Right ventricle myocardium inferior (tissue), 1 donor: ENCODE results near the gene LRRC71. TPM values are rescaled to one million over a fixed set of nuclear protein-coding genes. Genes with fewer than 3 reads are reported as not detected.

ENCODE experiments used
- ATAC-seq: fragments of 200-7000 bp; cut with Tn5 transposase; one replicate; pipeline ENCODE4 v1.9.1; 2020; ENCODE audit warnings: mild to moderate bottlenecking, moderate library complexity
- DNase-seq: peaks from one replicate; pipeline ENCODE4 v3.0.0; 2021; ENCODE audit errors: missing footprints
- intact Hi-C: fragments of 100-400 bp; cut with DNase I; formaldehyde crosslinking; loops from one replicate; pipeline ENCODE4 v1.11.0; 2022
- total RNA-seq: library from RNA; stranded (reverse); fragmentation: NEBNext Ultra II Directional; extraction: Animal tissue kit (Norgen Biotek cat#: 25700); gene quantifications from one replicate; pipeline ENCODE4 v1.2.1, GENCODE V29; 2021
- donor health status: DM: no; HTN: yes; CAD: no; lungs with severe emphysema.

The LRRC71 gene
- total RNA-seq, 1 donor from 2014 or later, result not detected

DNA sequence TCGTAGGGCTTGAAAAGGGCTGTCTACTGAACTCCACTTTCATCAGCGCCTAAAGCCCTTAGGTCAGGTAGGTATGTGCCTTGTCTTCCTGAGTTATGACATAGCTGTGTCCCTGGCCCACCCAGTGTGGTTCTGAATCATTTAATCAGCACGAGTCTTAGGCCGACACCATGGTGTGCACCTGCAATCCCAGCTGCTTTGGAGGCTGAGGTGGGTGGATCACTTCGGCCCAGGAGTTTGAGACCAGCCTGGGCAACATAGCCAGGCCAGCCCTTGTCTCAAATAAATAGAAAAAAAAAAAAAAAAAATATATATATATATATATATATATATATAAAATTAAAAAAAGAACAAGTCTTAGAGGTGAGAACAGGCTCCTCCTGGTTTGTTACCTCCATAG, 15.8 kb downstream of the LRRC71 start:
- ATAC-seq, result no peak
- no peak for DNase-seq
- intact Hi-C loops, result no loop called here

DNA sequence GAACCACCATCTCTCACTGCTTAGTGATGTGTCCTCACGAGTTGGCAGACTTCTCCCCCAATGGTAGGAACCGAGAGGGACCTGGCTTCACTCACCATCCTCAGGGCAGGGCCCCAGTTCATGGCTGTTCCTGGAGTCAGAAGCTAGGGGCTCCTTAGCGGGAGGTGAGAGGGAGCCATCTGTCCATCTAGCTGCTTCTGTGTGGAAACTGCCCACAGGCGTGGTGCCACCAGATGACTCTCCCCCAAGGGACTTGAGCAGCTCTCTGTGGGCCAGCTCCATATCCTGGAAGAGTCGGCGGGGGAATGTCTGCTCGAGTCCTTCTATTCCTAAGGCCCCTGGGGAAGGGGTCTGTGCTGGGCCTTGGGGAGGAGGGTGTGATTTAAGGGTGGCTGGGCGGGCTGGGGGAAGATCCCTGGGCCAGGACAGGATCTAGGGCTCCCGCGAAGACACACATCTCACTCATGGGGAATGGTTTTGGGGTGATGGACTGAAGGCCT, 16.3 kb downstream of the LRRC71 start:
- no peak for DNase-seq
- intact Hi-C loops, result no loop called here

DNA sequence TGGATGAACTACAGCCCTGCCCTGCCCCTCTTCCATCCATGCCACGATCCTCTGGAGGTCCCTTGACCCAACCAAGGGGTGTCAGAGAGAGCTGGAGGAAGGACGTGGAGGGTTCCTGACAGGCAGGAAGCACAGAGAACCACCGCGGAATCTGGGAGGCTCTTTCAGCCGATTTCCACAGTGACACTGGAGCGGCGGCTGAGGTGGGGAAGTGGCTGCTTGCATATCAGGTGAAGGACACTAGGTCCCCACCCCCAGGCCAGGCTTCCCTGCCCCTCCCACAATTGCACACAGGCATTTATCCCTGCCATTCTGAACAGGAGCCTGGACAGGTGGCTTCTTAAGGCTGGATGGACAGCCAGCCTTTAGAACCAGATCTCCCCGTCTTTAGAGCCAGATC, 17.5 kb downstream of the LRRC71 start:
- DNase-seq (no peak), ATAC-seq (no peak)
- intact Hi-C loops, result no loop called here

More for the DNA sequence above, 16.3 kb downstream of the LRRC71 start:
- ATAC-seq, result no peak

DNA sequence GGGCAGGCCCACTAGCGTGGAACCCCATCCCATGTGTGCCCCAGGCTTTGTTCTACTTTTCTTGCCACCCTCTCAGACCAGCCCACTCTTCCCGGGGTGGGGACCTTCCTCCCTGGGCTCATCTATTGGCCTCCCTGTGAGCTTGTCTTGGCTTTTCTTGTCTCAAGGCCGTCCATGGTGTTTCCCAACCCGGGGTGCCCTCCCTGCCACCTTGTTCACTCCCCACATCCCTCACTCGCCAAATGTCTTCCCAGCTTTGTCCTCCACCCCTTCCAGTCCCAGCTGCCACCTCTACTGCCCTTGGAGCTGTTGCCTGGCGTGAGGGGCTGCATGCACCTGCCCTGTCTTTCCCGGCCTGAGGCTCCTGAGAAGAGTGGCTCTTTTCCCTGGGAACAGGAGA, 18.4 kb downstream of the LRRC71 start:
- intact Hi-C loops, result no loop called here
- DNase-seq (no peak), ATAC-seq (no peak)

DNA sequence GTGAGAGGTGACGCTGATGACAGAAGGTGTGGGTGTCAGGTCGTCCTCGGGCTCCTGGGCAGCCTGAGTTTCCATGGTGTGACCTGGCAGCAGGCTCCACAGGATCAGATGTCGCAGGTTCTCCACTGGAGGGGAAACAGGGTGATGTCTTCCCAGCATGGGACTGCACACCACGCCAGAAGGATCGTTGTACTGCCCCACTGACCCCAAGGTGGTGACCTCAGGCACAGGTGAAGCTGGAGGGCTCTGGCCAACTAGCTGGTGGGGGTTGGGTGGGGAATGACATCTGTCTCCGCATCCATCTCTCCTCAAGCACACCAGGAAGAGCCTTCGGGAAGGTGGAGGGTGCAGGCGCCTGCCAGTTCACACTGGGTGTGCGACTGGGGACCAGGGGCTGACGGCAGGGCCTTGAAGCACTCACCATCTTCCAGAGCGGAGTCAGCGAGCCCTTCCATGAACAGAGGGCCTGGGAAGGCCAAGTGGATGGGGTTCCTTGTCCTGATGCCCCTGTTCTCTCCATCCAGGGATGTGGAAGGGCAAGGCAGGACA, 19.4 kb downstream of the LRRC71 start:
- ATAC-seq, result no peak
- intact Hi-C loops, result no loop called here
- no peak for DNase-seq

DNA sequence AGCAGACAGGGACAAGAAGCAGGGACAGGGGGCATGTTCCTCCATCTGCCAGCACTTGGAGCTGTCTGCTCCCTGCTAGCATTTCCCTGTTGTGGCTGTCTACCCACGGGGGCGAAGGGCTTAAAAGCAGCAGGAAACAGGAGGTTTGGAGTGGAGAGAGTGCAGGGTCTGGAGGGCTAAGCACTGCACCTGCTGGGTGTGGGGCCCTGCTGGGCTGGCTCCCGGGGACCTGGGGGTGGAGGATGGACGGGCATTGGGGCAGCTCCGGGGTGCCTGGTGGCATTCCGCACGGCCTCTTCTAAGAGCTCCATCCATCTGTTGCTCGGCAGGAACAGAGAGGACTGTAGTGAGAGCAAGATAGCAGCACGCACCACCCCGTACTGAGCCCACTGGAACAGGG, 21.2 kb downstream of the LRRC71 start:
- no peak for ATAC-seq
- intact Hi-C loops, result no loop called here

DNA sequence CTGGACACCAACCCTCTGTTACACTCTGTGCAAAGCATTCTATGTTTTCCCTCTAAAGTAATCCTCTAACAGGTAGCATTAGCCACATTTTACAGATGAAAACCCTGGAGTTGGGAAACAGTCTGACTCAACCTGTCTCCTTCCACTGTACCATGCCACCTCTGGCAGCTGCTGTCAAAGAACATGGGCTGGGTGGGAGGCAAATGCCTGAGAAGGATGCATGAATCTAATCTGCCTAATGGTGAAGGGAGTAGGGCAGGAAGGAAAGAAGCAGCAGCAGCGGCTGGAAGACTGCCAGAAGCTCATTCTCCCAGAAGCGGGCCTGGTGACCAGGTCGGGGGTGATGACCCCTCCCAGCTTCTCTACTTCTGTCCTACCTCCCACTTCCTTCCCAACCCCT, 21.7 kb downstream of the LRRC71 start:
- no peak for DNase-seq
- intact Hi-C loops, result no loop called here
- no peak for ATAC-seq

More for the DNA sequence above, 21.2 kb downstream of the LRRC71 start:
- DNase-seq, result no peak

DNA sequence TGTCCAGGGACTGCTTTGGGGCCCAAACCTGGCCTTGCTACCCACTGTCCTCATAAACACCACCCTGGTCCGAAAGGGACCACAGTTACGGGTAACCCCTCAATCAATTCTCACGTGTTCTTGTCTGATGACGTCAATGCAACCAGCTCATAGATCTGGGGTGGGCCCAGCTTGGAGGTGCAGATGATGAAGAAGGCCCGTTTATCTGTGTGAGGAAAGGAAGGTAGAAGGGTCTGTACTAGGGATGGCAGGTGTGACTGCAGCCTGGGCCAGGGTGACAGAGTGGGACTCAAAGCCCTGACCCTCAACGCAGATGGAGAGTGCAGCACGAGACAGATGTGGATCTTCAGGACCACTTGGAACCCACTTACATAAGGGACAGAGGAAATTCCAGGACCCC, 22.1 kb downstream of the LRRC71 start:
- ATAC-seq, result no peak
- no peak for DNase-seq
- intact Hi-C loops, result no loop called here

DNA sequence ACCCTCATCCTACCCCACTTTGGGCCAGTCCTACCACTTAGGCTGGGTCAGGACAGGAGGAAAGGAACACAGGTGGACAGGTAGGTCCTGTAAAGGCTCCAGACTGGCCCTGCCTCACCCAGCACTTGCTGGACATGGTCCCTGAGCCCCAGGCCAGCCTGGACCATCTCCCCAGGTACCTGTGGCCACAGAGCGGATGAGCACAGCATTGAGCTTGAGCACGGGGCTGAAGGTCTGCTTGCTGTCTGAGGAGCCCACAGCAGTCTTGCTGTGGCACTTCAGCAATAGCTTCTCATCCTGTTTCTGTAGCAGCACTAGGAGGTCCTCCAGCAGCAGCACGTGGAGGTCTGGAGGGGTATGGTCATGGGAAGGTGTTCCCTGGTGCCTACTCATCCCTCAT, 23.3 kb downstream of the LRRC71 start:
- intact Hi-C loops, result no loop called here
- no peak for ATAC-seq
- no peak for DNase-seq

DNA sequence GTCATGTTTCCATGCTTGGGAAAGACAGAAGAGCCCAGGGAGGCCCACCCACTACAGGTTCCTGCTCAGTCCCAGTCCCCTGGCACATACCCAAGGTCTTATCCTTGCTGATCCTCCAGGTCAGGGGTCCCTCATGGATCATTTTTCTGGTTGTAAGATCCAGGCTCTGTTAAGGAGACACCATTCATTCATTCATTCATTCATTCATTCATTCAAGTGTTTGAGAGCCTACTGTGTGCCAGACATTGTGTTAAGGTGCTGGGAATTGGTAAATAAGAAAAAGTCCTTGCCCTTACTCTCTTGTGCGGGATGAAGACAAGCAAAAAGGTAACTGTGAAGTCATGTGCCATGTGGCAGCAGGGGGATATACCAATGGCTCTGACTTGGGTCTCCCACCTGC, 23.8 kb downstream of the LRRC71 start:
- ATAC-seq (no peak), DNase-seq (no peak)
- intact Hi-C loops, result no loop called here

DNA sequence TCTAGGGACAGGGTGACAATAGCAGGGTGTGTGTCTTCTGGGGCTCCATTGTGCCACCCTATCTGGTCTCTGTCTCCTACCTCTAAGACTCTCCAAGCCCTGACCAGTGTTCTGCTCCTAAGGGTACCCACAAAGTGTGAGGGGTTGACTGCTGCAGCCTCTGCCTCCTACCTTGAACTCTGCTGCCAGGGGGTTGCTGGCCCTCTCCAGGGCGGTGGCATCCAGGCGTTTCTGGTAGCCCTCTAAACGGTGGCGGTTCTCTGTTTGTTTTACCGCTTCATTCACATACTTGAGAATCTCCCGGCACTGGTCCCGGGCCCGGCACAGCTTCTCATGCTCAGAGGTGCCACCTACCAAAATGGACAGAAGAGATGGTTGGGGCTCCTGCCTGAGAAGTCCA, 24.4 kb downstream of the LRRC71 start:
- intact Hi-C loops, result no loop called here
- DNase-seq (no peak), ATAC-seq (no peak)

DNA sequence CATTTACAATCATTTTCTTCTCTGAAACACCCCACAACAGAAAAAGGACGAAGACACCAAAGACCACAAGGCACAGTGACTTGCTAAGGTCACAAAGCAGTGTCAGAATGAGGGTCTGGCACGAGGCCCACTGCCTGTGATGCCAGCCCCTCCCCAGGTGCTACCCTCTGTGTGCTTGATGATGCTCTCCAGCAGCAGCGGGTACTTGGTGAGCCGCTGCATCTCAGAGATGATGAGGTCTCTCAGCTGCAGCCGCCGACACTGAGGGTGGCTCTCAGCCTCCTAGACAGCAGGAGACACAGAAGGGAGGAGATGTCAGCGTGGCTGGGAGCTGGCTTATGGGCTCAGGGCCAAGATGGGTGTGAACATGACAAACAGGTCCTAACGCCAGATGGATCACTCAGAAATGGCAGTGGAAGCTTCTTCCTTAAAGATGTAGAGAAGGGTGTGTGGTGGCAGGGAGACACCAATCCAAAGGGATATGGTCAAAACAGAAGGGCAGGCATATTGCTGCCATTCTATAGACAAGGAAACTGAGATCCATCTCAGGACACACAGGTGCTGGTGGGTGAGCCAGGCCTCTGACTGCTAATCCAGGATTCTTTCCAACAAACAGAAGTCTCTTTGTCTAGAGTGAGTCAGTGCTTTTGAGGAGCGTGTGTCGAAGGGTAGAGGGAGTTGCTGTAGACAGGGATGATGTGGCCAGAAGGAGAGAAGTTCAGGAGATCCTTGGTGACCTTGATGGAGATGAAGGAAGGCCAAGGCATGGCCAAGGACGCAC, 25.6 kb downstream of the LRRC71 start:
- DNase-seq (no peak), ATAC-seq (no peak)
- intact Hi-C loops, result no loop called here

DNA sequence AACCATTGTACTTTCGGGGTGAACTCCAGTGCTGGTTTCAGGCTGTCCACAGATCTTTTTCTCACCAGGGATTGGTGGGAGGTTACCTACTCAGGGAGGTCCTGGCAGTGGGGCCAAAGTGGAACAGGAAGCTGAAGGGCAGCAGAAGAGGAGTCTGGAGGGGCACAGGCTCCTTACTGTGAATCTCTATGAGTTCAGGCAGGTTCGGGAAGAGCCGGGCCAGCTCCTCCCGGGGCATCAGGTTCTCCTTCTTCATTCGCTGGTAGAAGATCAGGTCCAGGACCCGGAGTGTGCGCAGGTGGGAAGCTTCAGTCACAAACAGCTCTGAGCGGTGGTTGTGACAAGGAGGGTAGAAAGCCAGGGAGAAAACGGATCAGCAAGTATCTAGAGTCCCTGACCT, 26.7 kb downstream of the LRRC71 start:
- ATAC-seq, result no peak
- intact Hi-C loops, result no loop called here
- no peak for DNase-seq

DNA sequence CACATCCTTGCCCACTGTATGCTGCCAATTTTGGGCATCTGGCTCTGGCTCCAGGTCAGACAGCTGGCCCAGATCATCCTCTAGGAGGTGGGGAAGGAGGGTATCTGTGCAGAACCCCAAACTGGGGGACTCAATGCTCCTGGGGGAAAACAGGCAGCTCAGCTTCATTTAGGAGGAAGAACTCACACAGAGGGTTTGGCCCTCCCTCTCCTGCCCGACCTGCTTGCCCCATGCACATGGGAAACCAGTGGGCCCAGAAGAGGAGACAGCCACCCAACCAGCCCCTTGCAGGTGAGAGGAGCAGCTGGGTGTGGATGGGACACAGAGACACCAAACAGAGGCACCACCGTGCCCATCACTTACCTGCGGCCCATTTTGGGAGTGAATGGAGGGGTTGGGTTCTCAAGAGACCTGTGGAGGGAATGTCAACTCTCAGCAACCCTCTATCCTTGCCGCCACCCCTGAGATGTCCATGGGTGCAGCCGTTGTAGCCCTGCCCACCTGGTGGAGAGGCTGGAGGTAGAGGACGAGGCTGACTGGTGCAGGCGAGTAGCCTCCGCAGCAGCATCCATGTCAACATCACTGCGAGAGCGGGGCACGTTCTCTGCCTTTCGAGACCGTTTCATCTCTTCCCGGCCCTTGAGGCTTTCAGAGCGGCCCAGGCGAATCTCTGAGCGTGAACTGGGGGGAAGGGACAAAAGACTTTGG, 27.5 kb downstream of the LRRC71 start:
- no peak for DNase-seq
- intact Hi-C loops, result no loop called here
- no peak for ATAC-seq

DNA sequence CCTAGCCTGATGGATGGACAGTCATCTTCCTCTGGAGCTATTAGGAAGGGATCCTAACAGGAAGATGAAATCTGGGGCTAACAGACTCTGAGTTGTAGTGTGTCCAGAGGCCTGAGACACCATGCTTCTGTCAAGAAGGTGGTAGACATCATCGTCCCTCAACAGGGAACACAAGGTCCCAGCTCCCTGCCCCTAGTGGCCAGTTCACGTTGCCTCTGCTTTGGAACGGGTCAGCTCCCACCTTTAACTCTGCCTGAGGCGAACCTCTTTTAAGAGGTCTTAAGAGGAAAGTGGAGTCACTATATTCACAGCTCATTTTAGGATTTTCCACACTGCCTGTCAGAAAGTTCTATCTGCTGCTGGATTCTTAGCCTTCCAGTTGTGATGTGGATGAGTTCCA, 28.3 kb downstream of the LRRC71 start:
- DNase-seq (no peak), ATAC-seq (no peak)
- intact Hi-C loops, result no loop called here

DNA sequence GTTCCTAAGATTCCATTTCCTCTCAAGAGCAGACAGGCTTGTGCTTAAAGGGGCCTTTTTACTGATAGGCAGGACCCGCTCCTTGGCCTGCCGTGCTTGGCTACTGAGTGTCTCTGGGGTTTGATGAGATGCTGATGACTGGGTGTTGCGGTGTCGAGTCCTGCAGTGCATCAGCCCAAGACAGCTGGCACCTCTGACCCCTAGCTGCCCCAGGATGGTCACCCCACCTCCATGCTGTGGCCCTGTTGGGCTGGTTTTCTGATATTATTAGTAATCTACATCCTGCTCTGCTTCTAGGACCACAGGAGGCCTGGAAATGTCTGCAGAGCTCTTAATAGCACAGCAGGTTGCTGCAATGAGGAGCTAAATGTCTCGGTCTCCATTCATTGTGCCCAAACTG, 28.7 kb downstream of the LRRC71 start:
- ATAC-seq, result no peak

DNA sequence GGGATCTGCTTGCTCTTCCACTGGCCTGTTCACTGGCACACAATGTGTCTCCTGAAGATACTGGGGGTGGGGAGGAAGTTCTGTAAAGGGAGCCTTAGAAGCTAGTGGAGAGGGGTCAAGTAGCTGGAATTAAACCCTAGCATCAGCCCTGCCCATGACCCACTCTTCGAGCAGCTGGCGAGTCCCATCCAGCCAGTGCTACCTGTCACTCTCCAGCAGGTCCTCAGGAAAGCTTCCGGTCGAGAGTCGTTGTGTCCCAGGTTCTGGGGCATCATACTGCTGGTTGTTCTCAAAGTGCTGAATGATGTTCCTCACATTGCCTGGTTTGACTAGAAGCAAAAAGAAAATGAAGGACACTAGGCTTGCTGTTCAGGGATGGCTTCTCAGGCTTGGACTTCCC, 30.9 kb downstream of the LRRC71 start:
- intact Hi-C loops, result no loop called here
- ATAC-seq (no peak), DNase-seq (no peak)

More for the DNA sequence above, 28.7 kb downstream of the LRRC71 start:
- intact Hi-C loops, result no loop called here
- DNase-seq, result no peak

DNA sequence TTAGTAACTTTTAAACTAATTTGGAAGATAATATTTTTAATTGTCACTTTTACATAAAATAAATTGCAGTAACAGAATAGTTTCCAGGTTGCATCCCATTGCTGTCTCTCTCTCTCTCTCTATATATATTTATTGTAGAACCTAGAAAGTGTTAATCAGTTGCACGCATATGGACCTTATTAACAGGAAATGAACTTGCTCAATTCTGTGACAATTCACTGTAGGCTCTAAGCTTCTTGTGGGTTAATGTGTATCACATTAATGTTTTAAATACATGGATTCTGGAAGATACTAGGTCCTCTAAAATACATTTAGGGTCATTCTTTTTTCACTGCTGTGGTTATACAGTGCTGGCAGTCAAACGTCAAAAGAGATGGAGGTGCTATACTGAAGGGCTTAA, 33.1 kb downstream of the LRRC71 start:
- intact Hi-C loops, result no loop called here
- no peak for ATAC-seq
- no peak for DNase-seq

DNA sequence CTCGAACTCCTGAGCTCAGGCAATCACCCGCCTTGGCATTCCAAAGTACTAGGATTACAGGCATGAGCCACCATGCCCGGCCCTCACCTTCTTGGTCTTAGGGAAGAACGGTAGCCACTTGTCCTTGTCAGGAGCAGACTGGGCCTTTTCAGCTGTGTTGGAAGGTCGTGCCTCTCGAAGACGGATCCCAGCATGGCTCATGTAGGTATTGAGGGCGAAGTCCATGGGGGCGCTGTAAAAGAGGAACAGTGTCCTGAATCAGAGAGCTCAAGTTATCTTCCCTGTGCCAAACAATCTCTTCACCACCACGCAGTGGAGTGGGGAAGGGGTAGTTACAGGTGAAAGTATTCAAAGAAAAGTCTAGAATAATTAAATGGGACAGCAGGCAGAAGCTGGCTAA, 35.9 kb downstream of the LRRC71 start:
- ATAC-seq (no peak), DNase-seq (no peak)
- intact Hi-C loops, result no loop called here

DNA sequence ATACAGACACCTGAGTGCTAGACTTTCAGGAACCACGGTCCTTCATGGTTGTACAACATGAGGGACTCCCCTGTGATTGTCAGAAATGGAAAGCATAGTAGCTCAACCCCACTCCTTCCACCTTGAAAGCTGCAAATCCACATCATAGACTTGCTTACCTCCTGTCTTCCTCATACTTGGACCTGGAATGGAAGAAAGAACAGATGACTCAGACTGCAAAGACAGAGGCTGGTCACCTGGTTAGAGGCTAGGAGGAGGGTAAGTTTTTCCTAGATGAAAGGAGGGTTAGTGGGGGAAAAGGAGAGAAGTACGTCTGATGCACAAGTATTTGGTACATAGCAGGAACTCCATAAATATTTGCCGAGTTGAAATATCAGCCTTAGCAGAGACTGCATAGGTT, 37.2 kb downstream of the LRRC71 start:
- DNase-seq (no peak), ATAC-seq (no peak)
- intact Hi-C loops, result no loop called here
